Heart left ventricle (tissue), 16 donors: Measurements from ENCODE around the gene TTC34. TPM values are rescaled to one million over a fixed set of nuclear protein-coding genes. Genes with fewer than 3 reads are reported as not detected.
"Not testable (repeated sequence)": the region's sequence is repeated elsewhere in the genome, so short reads cannot be mapped to it uniquely, and the experiment has no call there.

Experiments
- ATAC-seq, 4 donors: fragments of 200-7000 bp; cut with Tn5 transposase; one replicate each; pipeline ENCODE4 v1.9.1; 2020 to 2022; ENCODE audit warnings: moderate library complexity in 4 of 4, mild to moderate bottlenecking in 3 of 4, moderate number of reproducible peaks in 1 of 4
- DNase-seq, 5 donors: peaks; one replicate each; pipeline ENCODE4 v3.0.0-alpha.2; 2020
- H3K27ac ChIP-seq, 12 donors: fragments of 200-600 bp; sonication (generic) in 4 of 12; one replicate each; pipeline versions ENCODE4 v1.5.0 to v1.8.0; 2016 to 2022; ENCODE audit warnings: mild to moderate bottlenecking in 2 of 12
- H3K27me3 ChIP-seq, 9 donors: fragments of 200-600 bp; sonication (generic) in 2 of 9; one replicate each; pipeline versions ENCODE4 v1.5.1 to v1.8.0; 2016 to 2022; ENCODE audit warnings: mild to moderate bottlenecking in 3 of 9
- H3K36me3 ChIP-seq, 9 donors: fragments of 200-600 bp; sonication (generic) in 2 of 9; one replicate each; pipeline versions ENCODE4 v1.5.0 to v1.8.0; 2018 to 2022; ENCODE audit warnings: mild to moderate bottlenecking in 2 of 9
- H3K4me1 ChIP-seq, 12 donors: fragments of 200-600 bp; sonication (generic) in 4 of 12; one replicate each; pipeline versions ENCODE4 v1.5.0 to v1.8.0; 2016 to 2022; ENCODE audit warnings: mild to moderate bottlenecking in 3 of 12
- H3K4me3 ChIP-seq, 12 donors: fragments of 200-600 bp; sonication (generic) in 4 of 12; one replicate each; pipeline versions ENCODE4 v1.5.0 to v1.8.0; 2017 to 2022; ENCODE audit warnings: mild to moderate bottlenecking in 9 of 12, moderate library complexity in 4 of 12
- H3K9me3 ChIP-seq, 12 donors: fragments of 200-600 bp; sonication (generic) in 4 of 12; one replicate each; pipeline versions ENCODE4 v1.5.0 to v1.8.0; 2016 to 2022; ENCODE audit warnings: mild to moderate bottlenecking in 1 of 12
- CTCF ChIP-seq, 12 donors: fragments of 200-600 bp; sonication (generic) in 4 of 12; IDR thresholded peaks; one replicate each; pipeline versions ENCODE4 v1.5.0 to v1.8.0; 2018 to 2022; ENCODE audit warnings: antibody characterized with exemption in 12 of 12, mild to moderate bottlenecking in 5 of 12
- POLR2A ChIP-seq, 2 donors: fragments of 450-650 bp; IDR thresholded peaks; one replicate each; pipeline ENCODE4 v1.6.1; 2017; ENCODE audit warnings: antibody characterized with exemption in 2 of 2, mild to moderate bottlenecking in 2 of 2, moderate library complexity in 2 of 2
- WGBS, 4 donors: extraction: QIAGEN DNeasy Blood & Tissue Kit in 2 of 4; methylation state at CpG; one replicate each; pipeline versions ENCODE4 v1.1.5 to v1.1.7; 2013 to 2018; 5-methylcytosine and 5-hydroxymethylcytosine counted together
- intact Hi-C, 10 donors: fragments of 100-400 bp; cut with DNase I; formaldehyde crosslinking; loops; one replicate each; pipeline versions ENCODE4 v1.11.1 to v1.14.2; 2022
- polyA plus RNA-seq, 2 donors: library from polyadenylated mRNA; stranded (reverse); fragments of 200-250 nt; gene quantifications; one replicate each; pipeline ENCODE4 v1.2.3, GENCODE V29; 2013
- total RNA-seq, 9 donors: library from RNA; depleted of rRNA in 2 of 9; stranded (reverse); fragments of >200 nt in 2 of 9; fragmentation: NEBNext Ultra II Directional in 3 of 9; extraction: Animal tissue kit (Norgen Biotek cat#: 25700) in 3 of 9; gene quantifications; one replicate each; pipeline versions ENCODE4 v1.1.0 to v1.2.4, GENCODE V29; 2016 to 2023
- donor health status: ischemic (EF 13 %, LVEDD 7.1; RV severe dilation, severe dysfunction).
- donor health status: healthy with polysubstance abuse.
- donor health status: DM: no; HTN: yes; CAD: no.
- donor health status: DM: no; HTN: no; CAD: no.
- donor health status: ischemic (EF 25% LVEDD 6.9; RV normal size, moderate dysfunction).
- donor health status: ischemic (EF 25% LVEDD 5.7; RV mildly dilated, moderate dysfunction).
- donor health status: healthy.
- donor health status: DM: yes; HTN: yes; CAD: no.
- donor health status: ischemic (EF 35%, LVEDD 5.7; RV mildly dilated, moderate dysfunction).
- donor health status: nonischemic (EF 11% LVEDD 7.7; RV severe dilation, severe dysfunction).
- donor health status: DM: yes; HTN: yes; CAD: no.
- donor health status: PGD.
- donor health status: ischemic (EF 29% LVEDD 5.4; RV normal size, mild dysfunction).
- donor health status: nonischemic (EF 23%, LVEDD 6.1; RV moderate dilation, normal function).

Gene TTC34
- total and polyA plus RNA-seq, 11 donors: 0.06 to 0.67 (median 0.42) TPM; not detected in 1

- DNase-seq (no peak), ATAC-seq (no peak)
- Histone ChIP-seq H3K4me3 (no peak overlapping the region), H3K27ac (no peak overlapping the region), H3K4me1 (no peaks in the 10 kb centered on the region), H3K36me3 (no peaks in the 10 kb centered on the region), H3K9me3 (peaks cover 0 to 27% (median 18%) of the 10 kb centered on the region in 12 donors), H3K27me3 (peaks cover 0 to 6% (median 0%) of the 10 kb centered on the region in 9 donors)
- TF ChIP-seq POLR2A (IDR thresholded peaks at IDR 0.05) (no peak), CTCF (IDR thresholded peaks at IDR 0.05) (no peak)
- 36 to 56% (median 51%) methylated on average over 5 to 12 of the region's 12 CpGs for WGBS, 4 donors
- intact Hi-C loops: no loop called here
These were observed 23.9 kb downstream of the TTC34 start for GRCh38 chr1:2777424-2778219.

- WGBS, 4 donors: 56 to 80% (median 68%) methylated on average over 1 to 4 of the region's 4 CpGs
- H3K4me3 ChIP-seq, H3K4me1 ChIP-seq, intact Hi-C loops, H3K27ac ChIP-seq, H3K9me3 ChIP-seq, ATAC-seq, H3K36me3 ChIP-seq, DNase-seq, H3K27me3 ChIP-seq: not testable (repeated sequence)
These were observed 26.2 kb downstream of the TTC34 start for GRCh38 chr1:2775333-2775732.

GRCh38 chr1:2768052-2768451, 33.4 kb downstream of the TTC34 start:
- DNase-seq, H3K27me3 ChIP-seq, H3K9me3 ChIP-seq, H3K4me1 ChIP-seq, H3K27ac ChIP-seq, H3K4me3 ChIP-seq, H3K36me3 ChIP-seq, intact Hi-C loops, ATAC-seq: not testable (repeated sequence)
- WGBS, 4 donors: 63 to 100% (median 71%) methylated on average over 2 to 8 of the region's 8 CpGs

GRCh38 chr1:2759433-2759832, 42.1 kb downstream of the TTC34 start:
- H3K9me3 ChIP-seq, intact Hi-C loops, H3K4me3 ChIP-seq, H3K27ac ChIP-seq, ATAC-seq, H3K36me3 ChIP-seq, H3K4me1 ChIP-seq, DNase-seq, H3K27me3 ChIP-seq: not testable (repeated sequence)
- 51 to 72% (median 64%) methylated on average over 6 to 10 of the region's 13 CpGs for WGBS, 4 donors

- DNase-seq, H3K27ac ChIP-seq, H3K4me1 ChIP-seq, H3K4me3 ChIP-seq, H3K36me3 ChIP-seq, intact Hi-C loops, H3K9me3 ChIP-seq, ATAC-seq, H3K27me3 ChIP-seq: not testable (repeated sequence)
- WGBS, 4 donors: 52 to 67% (median 62%) methylated on average over 7 of the region's 13 CpGs; no CpG with 5 or more reads in 1 of the 4 donors
These were observed 44.0 kb downstream of the TTC34 start for GRCh38 chr1:2757519-2757918.

- H3K4me1 ChIP-seq, ATAC-seq, H3K27me3 ChIP-seq, H3K9me3 ChIP-seq, H3K36me3 ChIP-seq, H3K27ac ChIP-seq, H3K4me3 ChIP-seq, intact Hi-C loops: not testable (repeated sequence)
- WGBS, 4 donors: 45 to 46% methylated on average over 8 to 10 of the region's 14 CpGs; no CpG with 5 or more reads in 2 of the 4 donors
- DNase-seq: peak in 1 of 5 donors; percentile 33
These were observed 46.1 kb downstream of the TTC34 start for GRCh38 chr1:2755426-2755825.

GRCh38 chr1:2754597-2754996, 46.9 kb downstream of the TTC34 start:
- intact Hi-C loops, H3K4me3 ChIP-seq, H3K4me1 ChIP-seq, H3K27ac ChIP-seq, DNase-seq, H3K36me3 ChIP-seq, H3K27me3 ChIP-seq, H3K9me3 ChIP-seq, ATAC-seq: not testable (repeated sequence)
- WGBS, 4 donors: 26 to 33% methylated on average over 6 to 8 of the region's 10 CpGs; no CpG with 5 or more reads in 2 of the 4 donors

GRCh38 chr1:2752503-2752902, 49.0 kb downstream of the TTC34 start:
- H3K27me3 ChIP-seq, H3K9me3 ChIP-seq, H3K4me1 ChIP-seq, H3K27ac ChIP-seq, intact Hi-C loops, ATAC-seq, H3K36me3 ChIP-seq, H3K4me3 ChIP-seq: not testable (repeated sequence)
- peak in 1 of 5 donors; percentile 31 for DNase-seq
- 17 to 32% (median 18%) methylated on average over 8 of the region's 8 CpGs; no CpG with 5 or more reads in 1 of the 4 donors for WGBS, 4 donors

GRCh38 chr1:2751866-2752265, 49.6 kb downstream of the TTC34 start:
- peak in 1 of 5 donors; percentile 41 for DNase-seq
- H3K4me1 ChIP-seq, H3K9me3 ChIP-seq, H3K27me3 ChIP-seq, H3K36me3 ChIP-seq, H3K4me3 ChIP-seq, intact Hi-C loops, H3K27ac ChIP-seq, ATAC-seq: not testable (repeated sequence)
- 48 to 75% (median 56%) methylated on average over 5 to 13 of the region's 13 CpGs; no CpG with 5 or more reads in 1 of the 4 donors for WGBS, 4 donors
